ENCODE measurements around the gene SYPL2. TPM values are rescaled to one million over a fixed set of nuclear protein-coding genes. Genes with fewer than 3 reads are reported as not detected.
"Not testable (repeated sequence)": the region's sequence is repeated elsewhere in the genome, so short reads cannot be mapped to it uniquely, and the experiment has no call there.

The SYPL2 gene
- total RNA-seq, 4 donors from 2014 or later, result 0.48 to 5.9 (median 2.3) TPM

- Histone ChIP-seq H3K27ac (no peak overlapping the region), H3K9me3 (no peaks in the 10 kb centered on the region), H3K4me3 (no peak overlapping the region), H3K27me3 (no peaks in the 10 kb centered on the region), H3K36me3 (no peaks in the 10 kb centered on the region), H3K4me1 (no peaks in the 10 kb centered on the region)
- DNase-seq, result no peak
- intact Hi-C loops (cut with DNase I; ENCODE audit: low total_unique reads), result no loop called here
- TF ChIP-seq CTCF (IDR thresholded peaks at IDR 0.05), result no peak
- TF ChIP-seq POLR2A (IDR thresholded peaks at IDR 0.05), result no peak
These were observed 25.3 kb upstream of the SYPL2 start for GRCh38 chr1:109441069-109441468.

- Histone ChIP-seq H3K9me3 (no peaks in the 10 kb centered on the region), H3K36me3 (no peaks in the 10 kb centered on the region), H3K4me3 (no peak overlapping the region), H3K27me3 (no peaks in the 10 kb centered on the region), H3K27ac (no peak overlapping the region), H3K4me1 (no peaks in the 10 kb centered on the region)
- no peak for DNase-seq
- intact Hi-C loops (cut with DNase I; ENCODE audit: low total_unique reads), result no loop called here
- TF ChIP-seq CTCF (IDR thresholded peaks at IDR 0.05), result no peak
- TF ChIP-seq POLR2A (IDR thresholded peaks at IDR 0.05), result no peak
These were observed 22.9 kb upstream of the SYPL2 start for GRCh38 chr1:109443476-109443875.

GRCh38 chr1:109444346-109444745, 22.0 kb upstream of the SYPL2 start:
- Histone ChIP-seq H3K9me3 (no peaks in the 10 kb centered on the region), H3K27ac (no peak overlapping the region), H3K4me3 (no peak overlapping the region), H3K4me1 (no peaks in the 10 kb centered on the region), H3K27me3 (no peaks in the 10 kb centered on the region), H3K36me3 (no peaks in the 10 kb centered on the region)
- no peak for DNase-seq
- TF ChIP-seq POLR2A (IDR thresholded peaks at IDR 0.05), result no peak
- TF ChIP-seq CTCF (IDR thresholded peaks at IDR 0.05), result no peak
- intact Hi-C loops (cut with DNase I; ENCODE audit: low total_unique reads), result no loop called here

- DNase-seq; H3K36me3 ChIP-seq; H3K4me3 ChIP-seq; H3K9me3 ChIP-seq; H3K4me1 ChIP-seq; intact Hi-C loops (cut with DNase I; ENCODE audit: low total_unique reads); H3K27me3 ChIP-seq: not testable (repeated sequence)
- peak overlapping the region; percentile 8 to 63 for H3K27ac ChIP-seq
These were observed 20.2 kb upstream of the SYPL2 start for GRCh38 chr1:109445949-109446695.

- intact Hi-C loops (cut with DNase I; ENCODE audit: low total_unique reads), result no loop called here
- DNase-seq, result no peak
- H3K9me3 ChIP-seq, result no peaks in the 10 kb centered on the region
These were observed 18.8 kb upstream of the SYPL2 start for GRCh38 chr1:109447524-109447923.

More at GRCh38 chr1:109447524-109447923, 18.8 kb upstream of the SYPL2 start:
- Histone ChIP-seq H3K4me3 (no peak overlapping the region), H3K27me3 (no peaks in the 10 kb centered on the region), H3K4me1 (no peaks in the 10 kb centered on the region), H3K36me3 (no peaks in the 10 kb centered on the region), H3K27ac (no peak overlapping the region)
- TF ChIP-seq CTCF (IDR thresholded peaks at IDR 0.05) (no peak), POLR2A (IDR thresholded peaks at IDR 0.05) (no peak)

Data from uterus (tissue), 4 donors.